PFSK-1 (cell line): Measurements from ENCODE around the gene NELFB.

Experiments used
- FOXP2 ChIP-seq: optimal IDR thresholded peaks from 2 replicates; pipeline ENCODE3; 2011; ENCODE audit warnings: borderline replicate concordance, control low read depth, inconsistent platforms; ENCODE audit not compliant: insufficient read depth; ENCODE audit errors: extremely low read length, extremely low read depth
- POLR2AphosphoS5 ChIP-seq: IDR thresholded peaks from 2 replicates; pipeline ENCODE4 v1.6.1; 2012; ENCODE audit warnings: low read depth, mild to moderate bottlenecking, control low read depth, low read length, moderate library complexity
- REST ChIP-seq, 2 experiments: IDR thresholded peaks; 2 replicates each; pipeline versions ENCODE4 v1.6.1 to v1.8.0; 2011 to 2012; ENCODE audit warnings: low read depth in 2 of 2, low read length in 2 of 2, control low read depth in 1 of 2, inconsistent platforms in 1 of 2, mild to moderate bottlenecking in 1 of 2, moderate library complexity in 1 of 2; ENCODE audit not compliant: insufficient read depth in 1 of 2
- SIN3A ChIP-seq: IDR thresholded peaks from 2 replicates; pipeline ENCODE4 v1.6.1; 2012; ENCODE audit warnings: mild to moderate bottlenecking, low read length, moderate library complexity, borderline replicate concordance; ENCODE audit not compliant: insufficient read depth
- TAF1 ChIP-seq: IDR thresholded peaks from 2 replicates; pipeline ENCODE4 v1.6.1; 2012; ENCODE audit warnings: low read length, control low read depth, borderline replicate concordance; ENCODE audit not compliant: insufficient read depth

NELFB gene

DNA sequence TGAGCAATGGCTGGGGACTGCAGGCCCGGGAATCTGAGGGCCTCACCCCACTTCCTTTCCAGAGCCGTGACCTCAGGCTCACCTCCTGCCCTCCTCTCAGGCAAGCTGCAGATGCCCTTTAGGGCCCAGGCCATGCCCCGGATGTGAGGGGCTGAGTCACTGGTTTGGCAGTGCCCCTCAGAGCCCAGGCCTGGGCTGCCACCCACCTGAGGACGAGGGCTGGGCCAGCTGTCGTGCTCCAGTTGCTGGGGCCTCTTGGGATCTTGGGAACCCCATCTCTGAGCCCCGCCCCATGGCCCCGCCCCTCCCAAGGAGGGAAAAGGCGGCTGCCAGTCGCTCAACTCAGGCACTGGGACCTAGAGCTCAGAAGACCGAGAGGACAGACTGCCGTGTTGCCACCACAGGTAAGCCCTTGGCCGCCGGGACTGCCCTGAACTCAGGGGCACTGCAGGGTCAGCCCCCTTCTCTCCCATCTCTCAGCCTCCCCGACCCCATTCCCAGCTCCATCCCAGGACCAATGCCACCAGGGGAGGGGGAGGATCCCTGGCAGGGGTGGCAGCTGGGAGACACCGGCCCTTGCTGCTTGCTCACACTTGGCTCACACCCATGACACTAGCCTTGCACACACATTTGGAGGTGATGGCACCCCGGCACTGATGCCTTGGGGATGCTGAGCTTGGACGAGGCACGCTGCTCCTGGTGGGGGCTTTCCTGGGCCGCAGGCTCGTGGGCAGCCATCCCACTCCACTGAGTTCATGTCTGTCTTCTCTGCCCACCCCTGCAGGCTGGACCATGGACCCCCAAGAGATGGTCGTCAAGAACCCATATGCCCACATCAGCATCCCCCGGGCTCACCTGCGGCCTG lies 30.1 kb upstream of the NELFB start, which contains the start of gene CYSRT1:
CYSRT1 (plus strand) TSS at position 345 of the 865 bp plus-strand sequence; CDS start at position 793, 448 bp downstream.
- TF ChIP-seq TAF1 (no peak), REST (IDR thresholded peaks at IDR 0.05; ENCODE audit: insufficient read depth in 1 of 2, low read depth in 2 of 2, low read length in 2 of 2) (no peak), SIN3A (no peak), FOXP2 (no peak), POLR2AphosphoS5 (no peak)

DNA sequence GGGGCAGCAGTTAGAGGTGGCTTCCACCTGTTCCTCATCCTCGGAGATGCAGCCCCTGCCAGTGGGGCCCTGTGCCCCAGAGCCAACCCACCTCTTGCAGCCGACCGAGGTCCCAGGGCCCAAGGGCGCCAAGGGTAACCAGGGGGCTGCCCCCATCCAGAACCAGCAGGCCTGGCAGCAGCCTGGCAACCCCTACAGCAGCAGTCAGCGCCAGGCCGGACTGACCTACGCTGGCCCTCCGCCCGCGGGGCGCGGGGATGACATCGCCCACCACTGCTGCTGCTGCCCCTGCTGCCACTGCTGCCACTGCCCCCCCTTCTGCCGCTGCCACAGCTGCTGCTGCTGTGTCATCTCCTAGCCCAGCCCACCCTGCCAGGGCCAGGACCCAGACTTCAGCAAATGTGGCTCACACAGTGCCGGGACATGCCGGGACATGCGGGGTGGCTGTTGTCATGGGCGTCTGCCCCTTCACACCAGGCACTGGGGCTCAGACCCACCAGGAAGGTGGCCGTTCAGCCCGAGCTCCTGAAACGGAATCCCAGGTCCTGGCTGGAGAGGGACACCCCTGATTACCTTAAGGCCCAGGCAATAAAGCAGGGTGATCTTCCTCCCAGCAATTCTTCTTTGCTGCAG lies 29.3 kb upstream of the NELFB start:
- TF ChIP-seq TAF1 (no peak), SIN3A (no peak), REST (IDR thresholded peaks at IDR 0.05; ENCODE audit: insufficient read depth in 1 of 2, low read depth in 2 of 2, low read length in 2 of 2) (no peak), POLR2AphosphoS5 (no peak)

DNA sequence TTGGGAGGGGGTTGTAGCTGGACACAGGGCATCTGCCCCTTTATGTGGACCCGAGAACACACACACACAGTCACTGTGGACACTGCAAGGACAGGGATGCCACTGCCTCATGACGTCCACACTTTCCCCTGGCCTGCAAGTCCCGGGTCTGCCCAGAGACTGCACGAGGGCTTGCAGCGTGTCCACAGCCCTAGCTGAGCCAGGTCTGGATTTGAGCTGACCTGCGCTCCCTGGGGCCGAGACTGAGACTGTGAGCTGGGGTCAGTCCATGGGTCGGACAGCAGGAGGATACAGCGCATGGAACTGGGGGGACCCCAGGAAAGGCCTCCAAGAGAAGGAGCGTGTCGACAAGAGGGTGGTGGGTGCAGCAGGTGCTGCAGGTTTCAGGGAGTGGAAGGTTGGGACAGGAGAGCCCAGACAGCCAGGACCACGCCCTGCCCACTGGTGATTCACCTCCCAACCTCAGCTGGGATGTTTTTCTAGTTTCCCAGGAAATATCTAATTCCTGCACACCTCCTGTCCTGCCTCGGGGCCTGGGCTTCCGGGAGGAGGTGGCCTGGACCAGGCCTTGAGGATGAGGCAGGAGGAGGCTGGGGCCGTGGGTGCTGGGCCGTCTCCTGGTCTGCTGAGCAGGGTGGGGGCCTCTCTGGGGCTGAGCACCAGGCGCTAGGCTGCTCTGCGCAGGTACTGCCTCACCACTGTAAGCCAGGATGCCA lies 28.6 kb upstream of the NELFB start:
- TF ChIP-seq POLR2AphosphoS5 (no peak), REST (IDR thresholded peaks at IDR 0.05; ENCODE audit: insufficient read depth in 1 of 2, low read depth in 2 of 2, low read length in 2 of 2) (no peak), TAF1 (no peak), FOXP2 (no peak), SIN3A (no peak)

DNA sequence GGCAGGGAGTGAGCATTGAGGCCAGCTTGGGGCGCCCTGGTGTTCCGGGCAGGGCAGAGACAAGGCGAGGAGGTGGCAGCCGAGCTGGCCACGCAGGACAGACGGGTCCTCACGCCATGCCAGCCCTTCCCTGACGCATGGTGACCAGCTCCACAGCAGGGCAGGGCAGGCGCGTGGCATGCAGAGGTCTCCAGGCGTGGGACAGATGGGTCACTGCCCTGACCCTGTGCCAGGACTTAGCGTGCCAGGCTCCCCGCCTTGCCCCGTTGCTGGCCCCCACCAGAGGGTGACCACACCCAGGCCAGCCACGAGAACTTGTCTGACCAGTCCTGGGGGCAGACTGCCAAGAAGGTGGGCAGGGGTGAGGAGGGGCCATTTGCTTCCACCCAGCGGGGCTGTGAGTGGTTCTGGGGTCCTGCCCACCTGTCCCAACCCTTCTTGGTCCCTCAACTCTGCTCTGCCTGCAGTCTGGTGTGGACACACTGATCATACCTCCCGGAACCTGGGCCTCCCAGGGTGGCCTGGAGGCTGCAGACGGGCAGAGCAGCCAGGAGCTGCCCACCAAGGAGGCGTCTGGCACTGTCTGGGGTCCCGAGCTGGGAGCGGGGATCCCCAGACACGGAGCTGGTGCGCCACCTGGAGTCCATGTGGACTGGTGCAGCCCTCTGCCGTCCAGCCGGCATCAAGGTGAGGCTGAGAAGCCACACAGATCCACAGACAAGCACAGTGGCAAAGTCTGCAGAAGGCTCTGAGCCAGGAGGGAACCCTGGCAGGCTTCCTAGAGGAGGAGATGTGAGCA lies 27.9 kb upstream of the NELFB start, which contains the start of gene RNF224:
RNF224 (plus strand) TSS at position 449 of the 799 bp plus-strand sequence. CDS start 834 bp downstream, outside the sequence.
- TF ChIP-seq REST (IDR thresholded peaks at IDR 0.05; ENCODE audit: insufficient read depth in 1 of 2, low read depth in 2 of 2, low read length in 2 of 2) (0 out of 4 replicates have a peak, but pooled peaks of 1 of the 2 experiments have one; percentile 43), TAF1 (no peak)
